Activated CD8-positive, alpha-beta memory T cell treated with anti-CD3 and anti-CD28 coated beads, Interleukin-2, amount 50 U/mL, for 48 hours (primary cell): ENCODE data around the gene TMEM135.

ENCODE experiments used
- DNase-seq: peaks from one replicate; pipeline ENCODE4 v3.0.0-alpha.2; 2020

TMEM135 gene

GRCh38 chr11:87201376-87201775, 163.6 kb downstream of the TMEM135 start:
- no peak for DNase-seq

- DNase-seq = no peak
Measured at GRCh38 chr11:87203907-87204602, 166.3 kb downstream of the TMEM135 start.

- no peak for DNase-seq
Measured at GRCh38 chr11:87212891-87213290, 175.2 kb downstream of the TMEM135 start.

- no peak for DNase-seq
Measured at GRCh38 chr11:87213444-87213843, 175.7 kb downstream of the TMEM135 start.

- no peak for DNase-seq
Measured at GRCh38 chr11:87215236-87215635, 177.5 kb downstream of the TMEM135 start.

- DNase-seq = no peak
Measured at GRCh38 chr11:87219266-87219665, 181.5 kb downstream of the TMEM135 start.

GRCh38 chr11:87223816-87224215, 186.1 kb downstream of the TMEM135 start:
- no peak for DNase-seq

GRCh38 chr11:87224486-87224885, 186.8 kb downstream of the TMEM135 start:
- no peak for DNase-seq

- DNase-seq = no peak
Measured at GRCh38 chr11:87228820-87229219, 191.1 kb downstream of the TMEM135 start.

- DNase-seq = no peak
Measured at GRCh38 chr11:87230995-87231394, 193.3 kb downstream of the TMEM135 start.

GRCh38 chr11:87232320-87232719, 194.6 kb downstream of the TMEM135 start:
- DNase-seq = no peak

- DNase-seq = no peak
Measured at GRCh38 chr11:87235366-87235765, 197.6 kb downstream of the TMEM135 start.

GRCh38 chr11:87236368-87236767, 198.6 kb downstream of the TMEM135 start:
- no peak for DNase-seq

GRCh38 chr11:87239001-87239400, 201.3 kb downstream of the TMEM135 start:
- DNase-seq = no peak

GRCh38 chr11:87239531-87239930, 201.8 kb downstream of the TMEM135 start:
- DNase-seq = no peak

- no peak for DNase-seq
Measured at GRCh38 chr11:87251560-87251959, 213.8 kb downstream of the TMEM135 start.

- no peak for DNase-seq
Measured at GRCh38 chr11:87252869-87253268, 215.1 kb downstream of the TMEM135 start.

GRCh38 chr11:87254562-87254961, 216.8 kb downstream of the TMEM135 start:
- DNase-seq = no peak

- no peak for DNase-seq
Measured at GRCh38 chr11:87255589-87255988, 217.9 kb downstream of the TMEM135 start.

- DNase-seq = no peak
Measured at GRCh38 chr11:87256694-87257340, 219.1 kb downstream of the TMEM135 start.

GRCh38 chr11:87258171-87258833, 220.6 kb downstream of the TMEM135 start:
- no peak for DNase-seq

- no peak for DNase-seq
Measured at GRCh38 chr11:87259736-87260135, 222.0 kb downstream of the TMEM135 start.

GRCh38 chr11:87260811-87261210, 223.1 kb downstream of the TMEM135 start:
- no peak for DNase-seq

GRCh38 chr11:87263264-87263838, 225.6 kb downstream of the TMEM135 start:
- no peak for DNase-seq
